Endodermal cell (in vitro differentiated cells): ENCODE results near the gene CDCA7. TPM values are rescaled to one million over a fixed set of nuclear protein-coding genes. Genes with fewer than 3 reads are reported as not detected.
A peak's percentile ranks its signal among the peaks of the same experiment; 100 is the strongest.

ENCODE experiments used
- DNase-seq: peaks from one replicate; pipeline ENCODE4 v3.0.0-alpha.2; 2017
- H3K27ac ChIP-seq: 2 replicates; pipeline ENCODE4 v1.5.1; 2013; ENCODE audit warnings: mild to moderate bottlenecking, low read depth, low read length, moderate library complexity
- H3K27me3 ChIP-seq: 2 replicates; pipeline ENCODE4 v1.6.1; 2013; ENCODE audit warnings: mild to moderate bottlenecking, low read length, moderate library complexity; ENCODE audit not compliant: insufficient read depth, control insufficient read depth, poor library complexity, severe bottlenecking
- H3K36me3 ChIP-seq: 2 replicates; pipeline ENCODE4 v1.7.0; 2013; ENCODE audit warnings: mild to moderate bottlenecking, low read length, moderate library complexity; ENCODE audit not compliant: control insufficient read depth, insufficient read depth
- H3K4me1 ChIP-seq: one replicate; pipeline ENCODE4 v1.7.0; 2013; ENCODE audit warnings: low read length; ENCODE audit not compliant: control insufficient read depth, insufficient read depth
- H3K4me3 ChIP-seq: 2 replicates; pipeline ENCODE4 v1.5.1; 2013; ENCODE audit warnings: mild to moderate bottlenecking, low read length, moderate library complexity
- H3K9ac ChIP-seq: 2 replicates; pipeline ENCODE4 v1.6.1; 2013; ENCODE audit warnings: mild to moderate bottlenecking, low read length, moderate library complexity; ENCODE audit not compliant: poor library complexity, severe bottlenecking; ENCODE audit errors: extremely low read depth
- H3K9me3 ChIP-seq: 2 replicates; pipeline ENCODE4 v1.6.1; 2013; ENCODE audit warnings: mild to moderate bottlenecking, low read length, moderate library complexity; ENCODE audit not compliant: control insufficient read depth
- H3K27ac Mint-ChIP-seq: 2 replicates; pipeline ENCODE4 v1.8.0; 2020; ENCODE audit warnings: mixed read lengths
- H3K27me3 Mint-ChIP-seq: 2 replicates; pipeline ENCODE4 v1.8.0; 2021; ENCODE audit warnings: mild to moderate bottlenecking, mixed read lengths; ENCODE audit not compliant: insufficient read depth
- H3K36me3 Mint-ChIP-seq: 2 replicates; pipeline ENCODE4 v1.8.0; 2020; ENCODE audit warnings: low read depth, mixed read lengths
- H3K4me1 Mint-ChIP-seq: 2 replicates; pipeline ENCODE4 v1.8.0; 2020; ENCODE audit warnings: mixed read lengths
- H3K4me3 Mint-ChIP-seq: 2 replicates; pipeline ENCODE4 v1.8.0; 2020; ENCODE audit warnings: mild to moderate bottlenecking, moderate library complexity, mixed read lengths
- H3K9me3 Mint-ChIP-seq: 2 replicates; pipeline ENCODE4 v1.8.0; 2020; ENCODE audit warnings: mild to moderate bottlenecking, mixed read lengths
- WGBS, 2 experiments: methylation state at CpG; one replicate each; pipeline versions ENCODE4 v1.1.5 to v1.1.7; 2013; ENCODE audit warnings: missing lambda C conversion rate in 2 of 2, mixed read lengths in 1 of 2; ENCODE audit not compliant: insufficient coverage in 1 of 2, insufficient read length in 1 of 2; 5-methylcytosine and 5-hydroxymethylcytosine counted together
- total RNA-seq, 2 donors: library from RNA; stranded (reverse); fragmentation: NEBNext Ultra II Directional in 1 of 2; extraction: Animal tissue kit (Norgen Biotek cat#: 25700) in 1 of 2; gene quantifications; 2 replicates in 1 of 2; 3 replicates in 1 of 2; pipeline ENCODE4 v1.2.1, GENCODE V29; 2021
- TF ChIP-seq, protein P1 (sequence below): fragments of 200-600 bp; sonication (generic); conservative IDR thresholded peaks from 2 replicates; pipeline ENCODE4 v1.5.0; 2021; ENCODE audit warnings: antibody characterized with exemption, mild to moderate bottlenecking

CDCA7 gene
- total RNA-seq, 2 donors from 2014 or later: 73.0 to 101 TPM

DNA sequence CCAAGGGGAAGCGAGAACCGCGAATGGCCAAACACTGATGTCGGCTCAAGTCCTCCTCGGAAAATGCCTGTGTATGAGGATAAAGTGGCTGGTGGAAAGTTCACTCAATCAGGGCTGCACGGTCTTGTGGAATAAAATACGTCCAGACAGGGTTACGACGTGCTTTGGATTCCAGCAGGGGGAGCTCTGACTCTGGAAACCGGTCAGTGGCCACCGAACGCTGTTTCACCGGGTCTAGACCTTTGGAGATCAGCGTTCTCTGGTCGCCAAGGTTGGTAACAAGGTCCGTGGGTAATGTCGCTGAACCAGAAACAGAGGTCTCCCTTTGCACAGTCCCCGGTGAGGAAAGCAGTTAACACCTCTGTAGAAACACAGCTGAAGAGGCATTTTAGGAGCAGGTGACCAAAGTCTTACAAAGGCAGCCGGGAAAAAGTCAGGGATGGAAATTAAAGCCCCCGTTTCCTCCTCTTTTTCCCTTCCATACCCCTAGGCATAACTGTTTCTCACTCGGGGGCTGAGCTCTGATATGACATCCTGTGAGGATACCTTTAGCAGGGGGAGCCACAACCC, 47.8 kb downstream of the CDCA7 start:
- DNase-seq: peak; percentile 93
- H3K4me3 ChIP-seq: peak overlapping the region; percentile 37
- no peak overlapping the region for H3K27ac Mint-ChIP-seq

DNA sequence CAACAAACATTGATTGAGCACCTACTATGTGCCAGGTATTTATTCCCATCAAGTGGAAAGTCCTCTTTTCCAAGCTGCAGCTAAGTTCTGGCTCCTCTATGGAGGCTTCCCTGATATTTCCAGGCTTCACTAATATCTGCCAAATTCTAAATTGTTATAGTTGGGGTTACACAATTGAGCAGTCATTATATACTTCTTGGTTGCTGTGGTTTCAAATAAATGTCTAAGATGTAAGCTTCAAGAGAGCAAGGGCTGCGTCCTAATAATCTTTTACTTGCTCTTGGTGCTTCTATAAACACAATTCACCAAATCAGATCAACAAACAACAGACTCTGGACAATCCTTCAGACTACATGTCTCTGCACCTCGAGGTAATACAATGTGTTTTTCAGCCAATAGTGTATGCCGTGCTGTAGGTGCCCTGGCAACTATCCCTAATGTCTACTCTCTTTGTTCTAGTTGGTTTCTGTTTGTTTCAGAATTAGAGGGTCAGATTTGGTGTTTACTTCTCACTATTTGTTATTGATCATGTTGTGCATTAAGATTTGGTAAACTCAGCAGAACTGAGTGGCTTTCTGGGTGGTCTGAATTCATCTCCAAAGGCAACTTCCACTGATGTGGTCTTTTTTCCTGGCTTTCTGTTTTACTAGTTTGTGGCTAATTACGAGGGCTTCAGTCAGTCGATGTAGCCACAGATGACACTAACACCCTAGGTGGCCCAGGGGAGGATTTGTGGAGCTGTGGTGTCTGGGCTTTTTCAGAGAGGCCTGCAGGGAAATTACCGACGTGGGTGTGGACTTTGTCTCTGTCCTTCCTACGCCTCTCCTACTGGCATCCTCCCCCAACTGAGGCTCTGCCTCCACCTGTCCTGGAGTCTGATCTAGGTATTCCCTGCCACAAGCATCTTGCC, 50.4 kb downstream of the CDCA7 start:
- no peak overlapping the region for H3K4me3 Mint-ChIP-seq
- no peak for DNase-seq
- H3K9me3 Mint-ChIP-seq: no peaks in the 10 kb centered on the region
- WGBS, 2 experiments: 86 to 100% methylated on average over 2 to 8 of the region's 8 CpGs
- Histone ChIP-seq H3K36me3 (no peaks in the 10 kb centered on the region), H3K27ac (no peak overlapping the region), H3K9ac (no peak overlapping the region), H3K4me1 (peaks cover 6% of the 10 kb centered on the region), H3K27me3 (peaks cover 8% of the 10 kb centered on the region), H3K9me3 (no peaks in the 10 kb centered on the region), H3K4me3 (no peak overlapping the region)
- peaks cover 33% of the 10 kb centered on the region for H3K27me3 Mint-ChIP-seq
- H3K4me1 Mint-ChIP-seq: peaks cover 19% of the 10 kb centered on the region
- TF ChIP-seq, protein P1, sequence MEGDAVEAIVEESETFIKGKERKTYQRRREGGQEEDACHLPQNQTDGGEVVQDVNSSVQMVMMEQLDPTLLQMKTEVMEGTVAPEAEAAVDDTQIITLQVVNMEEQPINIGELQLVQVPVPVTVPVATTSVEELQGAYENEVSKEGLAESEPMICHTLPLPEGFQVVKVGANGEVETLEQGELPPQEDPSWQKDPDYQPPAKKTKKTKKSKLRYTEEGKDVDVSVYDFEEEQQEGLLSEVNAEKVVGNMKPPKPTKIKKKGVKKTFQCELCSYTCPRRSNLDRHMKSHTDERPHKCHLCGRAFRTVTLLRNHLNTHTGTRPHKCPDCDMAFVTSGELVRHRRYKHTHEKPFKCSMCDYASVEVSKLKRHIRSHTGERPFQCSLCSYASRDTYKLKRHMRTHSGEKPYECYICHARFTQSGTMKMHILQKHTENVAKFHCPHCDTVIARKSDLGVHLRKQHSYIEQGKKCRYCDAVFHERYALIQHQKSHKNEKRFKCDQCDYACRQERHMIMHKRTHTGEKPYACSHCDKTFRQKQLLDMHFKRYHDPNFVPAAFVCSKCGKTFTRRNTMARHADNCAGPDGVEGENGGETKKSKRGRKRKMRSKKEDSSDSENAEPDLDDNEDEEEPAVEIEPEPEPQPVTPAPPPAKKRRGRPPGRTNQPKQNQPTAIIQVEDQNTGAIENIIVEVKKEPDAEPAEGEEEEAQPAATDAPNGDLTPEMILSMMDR: no peak
- no peak overlapping the region for H3K27ac Mint-ChIP-seq
- H3K36me3 Mint-ChIP-seq: no peaks in the 10 kb centered on the region

More for the DNA sequence above, 47.8 kb downstream of the CDCA7 start:
- H3K4me1 ChIP-seq: peaks cover 7% of the 10 kb centered on the region
- Mint-ChIP-seq H3K4me1 (peaks cover 22% of the 10 kb centered on the region), H3K4me3 (peak overlapping the region; percentile 42), H3K27me3 (peaks cover 33% of the 10 kb centered on the region), H3K36me3 (no peaks in the 10 kb centered on the region), H3K9me3 (no peaks in the 10 kb centered on the region)
- H3K27me3 ChIP-seq: peaks cover 8% of the 10 kb centered on the region
- no peak overlapping the region for H3K9ac ChIP-seq
- TF ChIP-seq, protein P1: peak; percentile 91
- WGBS, 2 experiments: 11 to 12% methylated on average over 20 to 21 of the region's 21 CpGs
- H3K9me3 ChIP-seq: no peaks in the 10 kb centered on the region
- no peaks in the 10 kb centered on the region for H3K36me3 ChIP-seq
- no peak overlapping the region for H3K27ac ChIP-seq

DNA sequence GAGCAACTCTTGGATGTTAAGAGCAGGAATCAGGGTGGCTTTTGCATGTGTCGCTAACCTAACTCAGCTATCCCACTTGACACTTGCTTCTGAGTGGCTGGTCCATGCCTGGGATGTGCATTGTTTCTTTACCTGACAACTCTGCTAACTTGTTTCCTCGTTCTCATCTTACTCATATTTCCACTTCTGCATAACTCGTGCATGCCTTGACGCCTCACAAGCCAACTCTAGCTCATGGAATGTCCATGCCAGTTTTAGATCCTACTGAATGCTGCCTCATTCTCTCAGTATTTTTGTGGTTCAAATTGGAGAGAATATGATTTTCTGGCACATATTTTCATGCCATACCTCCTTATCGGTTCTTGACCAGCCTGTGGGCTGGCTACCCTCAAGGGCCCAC, 52.5 kb downstream of the CDCA7 start:
- H3K9me3 ChIP-seq: no peaks in the 10 kb centered on the region
- H3K27me3 ChIP-seq: peaks cover 8% of the 10 kb centered on the region
- no peaks in the 10 kb centered on the region for H3K36me3 Mint-ChIP-seq
- no peak overlapping the region for H3K9ac ChIP-seq
- DNase-seq: no peak
- H3K27me3 Mint-ChIP-seq: peaks cover 18% of the 10 kb centered on the region
- no peak overlapping the region for H3K27ac ChIP-seq
- H3K27ac Mint-ChIP-seq: no peak overlapping the region
- H3K36me3 ChIP-seq: no peaks in the 10 kb centered on the region
- WGBS, 2 experiments: 94 to 100% methylated on average over 5 of the region's 5 CpGs
- H3K4me1 ChIP-seq: no peaks in the 10 kb centered on the region
- peaks cover 4% of the 10 kb centered on the region for H3K4me1 Mint-ChIP-seq
- TF ChIP-seq, protein P1: no peak
- no peaks in the 10 kb centered on the region for H3K9me3 Mint-ChIP-seq
- H3K4me3 ChIP-seq: no peak overlapping the region
- no peak overlapping the region for H3K4me3 Mint-ChIP-seq
